CD4-positive, alpha-beta T cell (primary cell): ENCODE data around the gene SLC25A20. TPM values are rescaled to one million over a fixed set of nuclear protein-coding genes. Genes with fewer than 3 reads are reported as not detected.
A peak's percentile ranks its signal among the peaks of the same experiment; 100 is the strongest.

Experiments used
- ATAC-seq: fragments of 200-7000 bp; cut with Tn5 transposase; one replicate; pipeline ENCODE4 v1.10.0; 2022; ENCODE audit warnings: mild to moderate bottlenecking; ENCODE audit not compliant: poor library complexity
- CTCF ChIA-PET: fragments of 350-600 bp; sonication (Branson Sonifier 250); formaldehyde crosslinking; loops from one replicate; lab custom pipeline; 2021; ENCODE audit warnings: antibody characterized with exemption, inconsistent platforms; lab: Charles Lee
- POLR2A ChIA-PET: fragments of 350-600 bp; sonication (Branson Sonifier 250); formaldehyde crosslinking; loops from one replicate; lab custom pipeline; 2021; ENCODE audit warnings: antibody characterized with exemption, inconsistent platforms; lab: Charles Lee
- DNase-seq, 14 experiments: peaks; one replicate each; pipeline ENCODE4 v3.0.0-alpha.2; 2013 to 2020; ENCODE audit warnings: mixed read lengths in 2 of 14
- H3K27ac ChIP-seq, 2 donors: one replicate each; pipeline versions ENCODE4 v1.5.1 to v1.7.0; 2013; ENCODE audit warnings: low read length in 2 of 2, low read depth in 1 of 2, mild to moderate bottlenecking in 1 of 2
- H3K27me3 ChIP-seq, 2 experiments: 1 replicate in 1 of 2; 2 replicates in 1 of 2; pipeline versions ENCODE4 v1.6.1 to v1.7.0; 2013; ENCODE audit warnings: low read length in 2 of 2, control low read depth in 1 of 2, mild to moderate bottlenecking in 1 of 2, moderate library complexity in 1 of 2; ENCODE audit not compliant: insufficient read depth in 2 of 2, control insufficient read depth in 1 of 2
- H3K36me3 ChIP-seq: one replicate; pipeline ENCODE4 v1.6.1; 2013; ENCODE audit warnings: low read length, control low read depth; ENCODE audit not compliant: insufficient read depth
- H3K4me1 ChIP-seq: one replicate; pipeline ENCODE4 v1.6.1; 2013; ENCODE audit warnings: low read length, control low read depth; ENCODE audit not compliant: insufficient read depth
- H3K4me3 ChIP-seq: one replicate; pipeline ENCODE4 v1.5.1; 2013; ENCODE audit warnings: mild to moderate bottlenecking, low read length, moderate library complexity
- H3K9me3 ChIP-seq, 2 experiments: 1 replicate in 1 of 2; 2 replicates in 1 of 2; pipeline versions ENCODE4 v1.6.1 to v1.7.0; 2013; ENCODE audit warnings: low read length in 2 of 2, mild to moderate bottlenecking in 2 of 2, control low read depth in 1 of 2, moderate library complexity in 1 of 2; ENCODE audit not compliant: control insufficient read depth in 1 of 2, insufficient read depth in 1 of 2
- H3K27ac Mint-ChIP-seq: one replicate; pipeline ENCODE4 v1.8.0; 2020; ENCODE audit warnings: mixed read lengths
- H3K27me3 Mint-ChIP-seq: one replicate; pipeline ENCODE4 v1.8.0; 2021; ENCODE audit warnings: mixed read lengths
- H3K36me3 Mint-ChIP-seq: one replicate; pipeline ENCODE4 v1.8.0; 2021; ENCODE audit warnings: low read depth, mixed read lengths
- H3K4me1 Mint-ChIP-seq: one replicate; pipeline ENCODE4 v1.8.0; 2021; ENCODE audit warnings: low read depth, mixed read lengths
- H3K4me3 Mint-ChIP-seq: one replicate; pipeline ENCODE4 v1.8.0; 2020; ENCODE audit warnings: mild to moderate bottlenecking, mixed read lengths
- H3K9me3 Mint-ChIP-seq: one replicate; pipeline ENCODE4 v1.8.0; 2020; ENCODE audit warnings: mixed read lengths
- intact Hi-C, 2 experiments: fragments of 100-400 bp; cut with DNase I in 1 of 2; cut with micrococcal nuclease in 1 of 2; formaldehyde crosslinking; loops; one replicate each; pipeline versions ENCODE4 v1.15.1 to v1.9.0; 2023 to 2025; cut with DNase I, micrococcal nuclease
- total RNA-seq, 174 experiments: library from RNA in 2 of 174; stranded (reverse) in 2 of 174; gene quantifications; one replicate each; pipeline ENCODE4 v1.2.3 and lab custom pipeline; 2021 to 2026
- TF ChIP-seq, protein P1 (sequence below): fragments of 200-600 bp; IDR thresholded peaks from one replicate; pipeline ENCODE4 v1.8.0; 2022; ENCODE audit warnings: antibody characterized with exemption, mild to moderate bottlenecking

SLC25A20 gene
- total RNA-seq, 2 experiments from 2014 or later: 0.41 to 0.78 TPM

GRCh38 chr3:48851407-48851806 lies 47.3 kb downstream of the SLC25A20 start:
- ATAC-seq (no peak), DNase-seq (peak in 1 of 14 experiments; percentile 2)
- Histone ChIP-seq H3K4me1 (peaks cover 18% of the 10 kb centered on the region), H3K36me3 (peaks cover 3% of the 10 kb centered on the region), H3K9me3 (no peaks in the 10 kb centered on the region), H3K27ac (no peak overlapping the region), H3K27me3 (no peaks in the 10 kb centered on the region), H3K4me3 (no peak overlapping the region)
- no peaks in the 10 kb centered on the region for H3K9me3 Mint-ChIP-seq
- TF ChIP-seq, protein P1, sequence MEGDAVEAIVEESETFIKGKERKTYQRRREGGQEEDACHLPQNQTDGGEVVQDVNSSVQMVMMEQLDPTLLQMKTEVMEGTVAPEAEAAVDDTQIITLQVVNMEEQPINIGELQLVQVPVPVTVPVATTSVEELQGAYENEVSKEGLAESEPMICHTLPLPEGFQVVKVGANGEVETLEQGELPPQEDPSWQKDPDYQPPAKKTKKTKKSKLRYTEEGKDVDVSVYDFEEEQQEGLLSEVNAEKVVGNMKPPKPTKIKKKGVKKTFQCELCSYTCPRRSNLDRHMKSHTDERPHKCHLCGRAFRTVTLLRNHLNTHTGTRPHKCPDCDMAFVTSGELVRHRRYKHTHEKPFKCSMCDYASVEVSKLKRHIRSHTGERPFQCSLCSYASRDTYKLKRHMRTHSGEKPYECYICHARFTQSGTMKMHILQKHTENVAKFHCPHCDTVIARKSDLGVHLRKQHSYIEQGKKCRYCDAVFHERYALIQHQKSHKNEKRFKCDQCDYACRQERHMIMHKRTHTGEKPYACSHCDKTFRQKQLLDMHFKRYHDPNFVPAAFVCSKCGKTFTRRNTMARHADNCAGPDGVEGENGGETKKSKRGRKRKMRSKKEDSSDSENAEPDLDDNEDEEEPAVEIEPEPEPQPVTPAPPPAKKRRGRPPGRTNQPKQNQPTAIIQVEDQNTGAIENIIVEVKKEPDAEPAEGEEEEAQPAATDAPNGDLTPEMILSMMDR: no peak
- H3K27ac Mint-ChIP-seq: no peak overlapping the region
- H3K36me3 Mint-ChIP-seq: peaks cover 16% of the 10 kb centered on the region
- H3K27me3 Mint-ChIP-seq: no peaks in the 10 kb centered on the region
- ChIA-PET POLR2A (no interaction called here), CTCF (no interaction called here)
- H3K4me1 Mint-ChIP-seq: peaks cover 22% of the 10 kb centered on the region
- no peak overlapping the region for H3K4me3 Mint-ChIP-seq
- intact Hi-C loops: no loop called here

DNA sequence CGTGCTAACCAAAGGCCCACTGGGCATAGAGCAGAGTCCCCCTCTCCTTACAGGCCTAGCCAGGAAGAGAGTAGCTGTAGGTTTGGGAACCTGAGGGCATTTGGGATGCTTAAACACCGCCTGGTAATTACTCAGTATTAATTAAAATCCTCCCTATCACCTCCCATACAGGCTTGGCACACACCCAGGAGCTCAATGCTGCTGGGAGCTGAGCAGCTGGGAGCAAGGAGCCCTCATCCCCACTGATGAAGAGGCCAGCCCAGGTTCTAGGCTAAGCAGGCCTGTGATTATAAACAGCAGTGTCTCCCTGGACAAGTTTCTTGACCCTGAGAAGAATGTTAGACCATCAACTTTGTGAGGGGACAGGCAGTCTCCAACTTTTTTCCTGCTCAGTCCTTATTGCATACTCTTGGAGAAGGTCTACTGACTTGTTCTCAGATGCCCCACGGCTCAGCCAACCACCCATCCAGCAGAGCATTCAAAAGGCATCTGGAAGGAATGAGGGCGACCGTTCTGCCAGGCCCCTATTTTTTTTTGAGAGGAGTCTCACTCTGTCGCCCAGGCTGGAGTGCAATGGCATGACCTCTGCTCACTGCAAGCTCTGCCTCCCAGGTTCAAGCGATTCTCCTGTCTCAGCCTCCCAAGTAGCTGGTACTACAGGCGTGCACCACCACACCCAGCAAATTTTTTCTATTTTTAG lies 49.7 kb downstream of the SLC25A20 start:
- no peaks in the 10 kb centered on the region for H3K27me3 Mint-ChIP-seq
- Histone ChIP-seq H3K9me3 (no peaks in the 10 kb centered on the region), H3K27ac (no peak overlapping the region), H3K27me3 (no peaks in the 10 kb centered on the region), H3K4me1 (peaks cover 31% of the 10 kb centered on the region), H3K4me3 (no peak overlapping the region), H3K36me3 (no peaks in the 10 kb centered on the region)
- DNase-seq: no peak
- H3K4me3 Mint-ChIP-seq: peak overlapping the region; percentile 96
- H3K4me1 Mint-ChIP-seq: peaks cover 34% of the 10 kb centered on the region
- peak overlapping the region; percentile 97 for H3K27ac Mint-ChIP-seq
- no peak for ATAC-seq
- intact Hi-C loops: loop anchor here (5.0 to 10.0 kb wide), 5 partner anchors 37 to 68 kb away; partner anchors contain the start of genes SLC25A20 (in 2 of the 2) and ARIH2 (in 1 of the 2)
- ChIA-PET CTCF (no interaction called here), POLR2A (interaction anchor here (2.3 kb wide), 1 partner anchor 50 kb away, joined by 17 read pairs; the partner anchor contains the start of gene SLC25A20)
- no peaks in the 10 kb centered on the region for H3K9me3 Mint-ChIP-seq
- TF ChIP-seq, protein P1: no peak
- peaks cover 19% of the 10 kb centered on the region for H3K36me3 Mint-ChIP-seq

GRCh38 chr3:48847504-48848423 lies 50.9 kb downstream of the SLC25A20 start, which contains the start of gene PRKAR2A:
Gene PRKAR2A, minus strand, starts transcription at chr3:48847874. Its CDS starts 278 bp downstream, at chr3:48847596.
- DNase-seq (peak; percentile 56 to 92 (median 77)), ATAC-seq (peak; percentile 61)
- TF ChIP-seq, protein P1: no peak
- POLR2A ChIA-PET: interaction anchor here (0.7 to 3.1 kb wide), 12 partner anchors 11 to 246 kb away, joined by 3 to 25 read pairs (median 4); partner anchors contain the start of genes ARIH2, IP6K2, NCKIPSD and QRICH1
- peak within 1 kb of the TSS; percentile 75 for H3K4me3 ChIP-seq
- CTCF ChIA-PET: interaction anchor here (0.5 to 1.1 kb wide), 2 partner anchors 162 to 1797 kb away, joined by 3 to 4 read pairs; partner anchors contain the start of gene NCKIPSD
- Mint-ChIP-seq H3K4me1 (peaks cover 34% of the 10 kb centered on the region), H3K36me3 (peaks cover 19% of the 10 kb centered on the region), H3K27me3 (no peaks in the 10 kb centered on the region), H3K4me3 (peak within 1 kb of the TSS; percentile 96), H3K27ac (peak within 1 kb of the TSS; percentile 97), H3K9me3 (no peaks in the 10 kb centered on the region)
- no peaks in the 10 kb centered on the region for H3K36me3 ChIP-seq
- no peaks in the 10 kb centered on the region for H3K9me3 ChIP-seq
- H3K27ac ChIP-seq: peak within 1 kb of the TSS; percentile 57 to 66
- H3K4me1 ChIP-seq: peaks cover 31% of the 10 kb centered on the region
- intact Hi-C loops: loop anchor here (2.0 to 10.0 kb wide), 6 partner anchors 35 to 83 kb away; partner anchors contain the start of genes SLC25A20 (in 2 of the 2) and ARIH2 (in 1 of the 2)
- no peaks in the 10 kb centered on the region for H3K27me3 ChIP-seq
